GM18861 (cell line): ENCODE data around the gene FUOM.

Experiments
- ATAC-seq: cut with Tn5 transposase; IDR thresholded peaks from one replicate; pipeline ENCODE4 v1.9.1; 2021; ENCODE audit not compliant: unreplicated experiment

The FUOM gene, protein sequence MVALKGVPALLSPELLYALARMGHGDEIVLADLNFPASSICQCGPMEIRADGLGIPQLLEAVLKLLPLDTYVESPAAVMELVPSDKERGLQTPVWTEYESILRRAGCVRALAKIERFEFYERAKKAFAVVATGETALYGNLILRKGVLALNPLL

GRCh38 chr10:133357285-133358161, at the start of gene FUOM:
Gene FUOM (minus strand): TSS chr10:133358019. CDS start chr10:133358007, 12 bp downstream.
- ATAC-seq: peak; percentile 61

DNA sequence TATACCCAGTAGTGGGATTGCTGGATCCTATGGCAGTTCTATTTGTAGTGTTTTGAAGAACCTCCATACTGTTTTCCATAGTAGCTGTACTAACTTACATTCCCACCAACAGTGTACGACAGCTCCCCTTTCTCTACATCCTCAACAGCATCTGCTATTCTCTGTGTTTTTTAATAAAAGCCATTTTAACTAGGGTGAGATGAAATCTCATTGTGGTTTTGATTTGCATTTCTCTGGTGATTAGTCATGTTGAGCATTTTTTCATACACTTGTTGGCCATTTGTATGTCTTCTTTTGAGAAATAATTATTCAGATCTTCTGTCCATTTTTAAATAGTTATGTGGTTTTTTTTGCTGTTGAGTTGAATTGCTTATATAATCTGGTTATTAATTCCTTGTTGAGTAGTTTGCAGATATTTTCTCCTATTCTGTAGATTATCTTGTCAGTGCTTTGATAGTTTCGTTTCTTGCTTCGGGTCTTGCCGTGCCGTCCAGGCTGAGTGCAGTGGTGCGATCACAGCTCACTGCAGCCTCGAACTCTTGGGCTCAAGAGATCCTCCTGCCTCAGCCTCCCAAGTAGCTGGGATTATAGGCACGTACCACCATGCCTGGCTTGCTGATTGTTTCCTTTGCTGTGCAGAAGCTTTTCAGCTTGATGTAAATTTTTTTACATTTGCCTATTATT, 48.2 kb upstream of the FUOM start:
- no peak for ATAC-seq

DNA sequence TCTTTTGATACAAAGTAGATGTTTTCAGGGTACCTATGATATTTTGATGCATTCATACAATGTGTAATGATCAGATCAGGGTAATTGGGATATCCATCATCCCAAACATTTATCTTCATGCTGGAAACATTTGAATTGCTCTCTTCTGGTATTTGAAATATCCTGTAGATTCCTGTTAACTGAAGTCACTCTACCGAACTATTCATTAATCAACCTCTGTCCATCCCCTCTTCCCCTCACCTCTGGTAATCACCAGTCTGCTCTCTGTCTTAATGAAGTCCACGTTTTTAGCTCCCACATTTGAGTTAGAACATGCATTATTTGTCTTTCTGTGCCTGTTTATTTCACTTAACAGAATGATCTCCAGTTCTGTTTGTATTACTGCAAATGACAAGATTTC, 47.5 kb upstream of the FUOM start:
- no peak for ATAC-seq

DNA sequence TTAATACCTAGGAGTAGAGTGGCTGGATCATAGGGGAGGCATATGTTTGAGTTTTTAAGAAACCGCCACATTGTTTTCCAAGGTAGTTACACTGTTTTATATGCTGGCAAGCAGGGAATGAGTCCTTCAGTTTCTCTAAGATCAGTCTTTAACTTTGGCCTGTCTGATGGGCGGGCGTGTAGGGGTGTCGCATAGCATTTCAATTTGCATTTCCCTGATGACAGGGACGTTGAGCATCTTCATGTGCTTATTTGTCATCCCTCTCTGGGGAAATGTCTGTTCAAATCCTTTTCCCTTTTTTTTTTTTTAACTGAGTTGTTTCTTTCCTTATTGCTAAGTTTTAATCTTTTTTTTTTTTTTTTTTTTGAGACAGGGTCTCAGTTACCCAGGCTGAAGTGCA, 46.0 kb upstream of the FUOM start:
- no peak for ATAC-seq

- no peak for ATAC-seq
Measured at GRCh38 chr10:133403359-133403758, 45.5 kb upstream of the FUOM start.

DNA sequence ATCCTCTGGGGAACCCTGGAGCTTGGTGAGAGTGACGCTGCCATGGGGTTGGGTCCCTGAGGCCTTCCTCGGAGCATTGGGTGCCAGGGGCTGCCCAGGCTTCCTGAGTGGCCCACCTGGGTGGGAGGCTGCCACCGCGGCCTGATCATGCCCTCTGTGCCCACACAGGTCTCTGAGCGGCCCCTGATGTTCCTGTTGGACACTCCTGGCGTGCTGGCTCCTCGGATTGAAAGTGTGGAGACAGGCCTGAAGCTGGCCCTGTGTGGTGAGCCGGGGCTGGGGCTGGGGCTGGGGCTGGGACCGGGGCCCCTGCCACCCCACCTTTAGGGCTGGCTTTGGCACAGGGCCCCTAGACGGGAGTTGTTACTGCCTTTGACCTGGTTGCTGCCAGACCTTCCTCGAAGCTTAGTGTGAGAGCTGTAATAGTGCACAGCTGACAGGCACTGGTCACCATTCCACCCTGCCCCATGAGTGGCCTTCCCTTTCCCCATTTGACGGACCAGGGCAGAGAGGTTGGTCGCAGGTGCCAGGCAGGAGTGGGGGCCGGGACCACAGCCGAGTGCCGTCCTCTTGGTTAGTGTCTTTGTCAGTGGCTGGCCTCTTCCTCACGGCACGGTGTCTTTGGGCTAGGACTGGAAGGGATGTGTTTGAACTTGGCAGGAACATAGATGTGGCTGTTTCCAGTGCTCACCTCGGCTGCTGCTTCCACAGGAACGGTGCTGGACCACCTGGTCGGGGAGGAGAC, 44.3 kb upstream of the FUOM start:
- no peak for ATAC-seq

DNA sequence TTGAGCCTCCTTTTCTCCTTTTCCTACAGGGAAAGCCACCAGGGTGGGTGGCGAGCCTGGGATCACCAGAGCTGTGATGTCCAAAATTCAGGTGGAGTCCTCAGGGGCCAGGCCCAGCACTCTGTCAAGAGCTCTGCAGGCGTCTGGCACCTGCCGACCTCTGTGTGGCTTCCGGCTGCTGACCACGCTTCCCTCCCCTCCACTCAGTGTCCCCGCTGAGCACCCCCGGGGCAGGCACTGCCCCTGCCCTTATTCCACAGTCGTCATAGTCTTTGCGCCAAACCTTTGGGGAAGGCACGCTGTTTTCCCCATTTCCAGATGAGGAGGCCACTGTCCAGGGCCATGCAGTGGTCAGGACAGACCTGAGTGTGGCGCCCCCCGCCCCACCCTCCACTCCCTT, 43.7 kb upstream of the FUOM start:
- ATAC-seq: no peak

- peak; percentile 64 for ATAC-seq
Measured at GRCh38 chr10:133400624-133401424, 43.0 kb upstream of the FUOM start.

GRCh38 chr10:133399123-133399601, 41.3 kb upstream of the FUOM start:
- no peak for ATAC-seq

DNA sequence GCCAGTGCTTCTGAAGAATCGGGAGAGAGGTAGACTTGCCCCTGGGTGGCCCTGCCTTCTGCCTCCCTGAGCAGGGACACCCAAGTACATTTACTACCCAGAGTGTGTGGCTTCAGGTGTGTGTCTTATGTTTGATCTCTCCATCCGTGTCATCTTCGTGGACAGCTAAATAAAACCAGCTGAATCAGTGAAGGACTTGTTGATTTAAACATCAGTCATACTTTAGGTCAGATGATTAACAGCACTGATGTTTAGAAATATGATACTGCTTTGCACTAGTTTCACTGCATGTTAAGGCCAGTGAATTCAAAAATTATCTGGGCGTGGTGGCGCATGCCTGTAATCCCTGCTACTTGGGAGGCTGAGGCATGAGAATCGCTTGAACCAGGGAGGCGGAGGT, 40.1 kb upstream of the FUOM start:
- ATAC-seq: no peak

DNA sequence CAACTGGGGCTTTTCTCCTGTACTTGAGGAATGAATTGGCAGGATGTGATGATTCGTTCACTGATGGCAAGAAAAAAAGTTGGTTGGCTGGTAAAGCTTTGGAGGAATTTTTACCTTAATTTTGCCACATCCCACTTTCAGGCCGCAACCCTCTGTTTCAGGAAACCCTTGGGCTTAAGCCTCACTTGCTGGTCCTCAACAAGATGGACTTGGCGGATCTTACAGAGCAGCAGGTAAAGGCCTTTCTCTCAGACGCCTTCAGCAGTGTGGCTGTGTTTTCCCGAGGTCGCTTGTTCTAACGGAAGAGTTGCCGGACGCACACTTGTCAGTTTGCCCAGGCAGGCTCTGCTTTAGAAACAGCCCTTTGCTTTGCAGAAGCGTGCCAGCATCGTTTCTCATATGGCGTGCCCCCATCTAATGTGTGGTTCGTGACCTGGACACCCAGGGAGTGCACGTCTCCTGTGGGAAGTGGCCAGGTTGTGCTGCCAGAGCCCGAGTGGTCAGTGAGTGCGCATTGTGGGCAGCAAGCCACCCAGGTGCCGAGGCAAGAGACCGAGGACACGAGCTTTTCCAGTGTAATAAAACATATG, 38.3 kb upstream of the FUOM start:
- ATAC-seq: no peak

DNA sequence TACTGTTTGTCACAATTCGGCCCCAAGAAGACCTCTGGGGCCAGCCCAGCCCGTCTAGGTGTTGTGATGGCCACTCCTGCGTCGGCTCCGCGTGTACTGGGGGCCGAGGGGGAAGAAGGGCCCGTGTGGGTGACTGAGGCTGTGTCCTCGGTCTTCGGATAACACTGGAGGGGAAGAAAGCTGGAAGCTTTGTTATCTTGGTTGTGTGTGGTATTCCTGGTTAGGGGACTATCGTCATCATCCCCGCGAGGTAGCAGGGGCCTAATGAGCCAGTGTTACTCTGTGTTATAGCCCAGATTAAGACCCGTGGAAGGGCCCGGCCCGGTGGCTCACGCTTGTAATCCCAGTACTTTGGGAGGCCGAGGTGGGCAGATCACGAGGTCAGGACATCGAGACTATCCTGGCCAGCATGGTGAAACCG, 37.0 kb upstream of the FUOM start:
- no peak for ATAC-seq

DNA sequence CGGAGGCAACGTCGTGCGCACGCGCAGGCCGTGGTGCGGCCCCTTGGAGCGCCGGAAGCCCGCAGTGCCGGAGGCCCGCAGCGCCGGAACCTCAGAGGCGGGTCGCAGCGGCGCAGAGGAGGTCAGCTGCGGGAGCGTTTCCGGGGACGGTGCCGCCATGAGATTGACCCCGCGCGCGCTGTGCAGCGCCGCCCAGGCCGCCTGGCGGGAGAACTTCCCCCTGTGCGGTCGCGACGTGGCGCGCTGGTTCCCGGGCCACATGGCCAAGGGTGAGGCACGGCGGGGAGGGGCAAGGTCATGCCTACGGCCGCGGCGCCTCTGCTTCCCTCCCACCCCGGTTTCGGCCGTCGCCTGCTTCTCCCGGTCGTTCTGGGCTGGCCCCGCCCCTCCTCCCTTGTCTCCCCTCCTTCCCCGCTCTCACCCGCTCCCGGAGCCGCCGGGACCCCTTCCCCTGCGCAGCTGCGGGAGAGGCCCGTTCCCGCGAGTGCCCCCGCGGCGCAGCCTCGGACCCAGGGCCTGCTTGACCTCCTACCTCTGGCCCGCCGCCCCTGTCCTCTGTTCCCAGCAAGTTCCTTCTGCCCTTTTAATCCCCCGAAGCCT, 36.3 kb upstream of the FUOM start, which contains the start of gene MTG1:
Gene MTG1, plus strand, starts transcription at position 94 of the 600 bp plus-strand sequence. Its CDS starts 64 bp downstream, at position 158.
- ATAC-seq: peak; percentile 55

- no peak for ATAC-seq
Measured at GRCh38 chr10:133393401-133394063, 35.7 kb upstream of the FUOM start.

GRCh38 chr10:133391761-133392518, 34.1 kb upstream of the FUOM start:
- ATAC-seq: no peak

DNA sequence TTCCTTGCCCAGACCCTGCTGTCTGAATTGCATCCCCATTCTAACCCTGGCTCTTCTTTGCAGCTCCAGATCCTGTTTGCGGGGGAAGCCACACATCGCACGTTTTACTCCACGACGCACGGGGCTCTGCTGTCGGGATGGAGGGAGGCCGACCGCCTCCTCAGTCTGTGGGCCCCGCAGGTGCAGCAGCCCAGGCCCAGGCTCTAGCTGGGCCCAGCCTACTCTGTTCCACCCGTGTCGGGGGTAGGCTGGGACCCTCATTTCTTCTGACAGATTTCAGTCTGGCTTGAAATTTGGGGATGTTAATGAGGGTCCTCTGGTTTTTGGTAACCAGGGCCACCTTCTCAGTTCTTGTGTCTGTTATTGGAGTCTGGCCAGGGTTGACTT, 33.4 kb upstream of the FUOM start:
- ATAC-seq: no peak

DNA sequence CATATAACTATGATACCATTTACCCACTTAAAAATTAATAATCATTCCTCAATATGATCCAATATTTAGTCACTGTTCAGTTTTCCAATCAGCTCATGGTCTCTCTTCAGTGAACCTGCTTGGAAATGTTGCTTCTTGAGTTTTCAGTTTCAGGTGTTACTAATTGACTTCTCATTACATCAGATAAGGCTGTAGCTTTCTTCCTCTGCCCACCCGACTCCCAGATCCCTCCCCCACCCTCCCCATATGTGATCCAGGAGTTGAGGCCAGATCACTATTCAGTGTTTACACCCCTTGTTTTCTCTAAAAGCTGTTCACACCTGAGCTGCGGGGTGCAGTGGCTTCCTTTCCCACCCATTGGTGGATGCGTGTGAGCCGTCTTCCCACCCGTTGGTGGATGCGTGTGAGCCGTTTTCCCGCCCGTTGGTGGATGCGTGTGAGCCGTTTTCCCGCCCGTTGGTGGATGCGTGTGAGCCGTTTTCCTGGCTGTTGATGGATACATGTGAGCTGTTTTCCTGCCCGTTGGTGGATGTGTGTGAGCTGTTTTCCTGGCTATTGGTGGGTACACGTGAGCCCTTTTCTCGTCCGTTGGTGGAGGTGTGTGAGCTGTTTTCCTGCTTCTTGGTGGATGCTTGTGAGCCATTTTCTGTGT, 32.9 kb upstream of the FUOM start:
- ATAC-seq: no peak
